Measurements from ENCODE around the gene WWOX.

WWOX gene

GRCh38 chr16:78762222-78762621, 662.8 kb downstream of the WWOX start:
- no peak for DNase-seq (ENCODE audit: low read depth in 3 of 3)

- no peak for DNase-seq (ENCODE audit: low read depth in 3 of 3)
Measured at GRCh38 chr16:78763821-78764440, 664.5 kb downstream of the WWOX start.

GRCh38 chr16:78764478-78764877, 665.0 kb downstream of the WWOX start:
- DNase-seq (ENCODE audit: low read depth in 3 of 3) = no peak

GRCh38 chr16:78768226-78768625, 668.8 kb downstream of the WWOX start:
- DNase-seq (ENCODE audit: low read depth in 3 of 3) = no peak

- peak in 2 of 3 experiments; percentile 25 to 42 for DNase-seq (ENCODE audit: low read depth in 3 of 3)
Measured at GRCh38 chr16:78768718-78769117, 669.3 kb downstream of the WWOX start.

GRCh38 chr16:78770353-78771091, 671.1 kb downstream of the WWOX start:
- peak; percentile 58 to 76 (median 58) for DNase-seq (ENCODE audit: low read depth in 3 of 3)

GRCh38 chr16:78773291-78773702, 673.8 kb downstream of the WWOX start:
- no peak for DNase-seq (ENCODE audit: low read depth in 3 of 3)

GRCh38 chr16:78773706-78774105, 674.3 kb downstream of the WWOX start:
- DNase-seq (ENCODE audit: low read depth in 3 of 3) = no peak

- DNase-seq (ENCODE audit: low read depth in 3 of 3) = peak in 2 of 3 experiments; percentile 32 to 72
Measured at GRCh38 chr16:78775161-78775561, 675.7 kb downstream of the WWOX start.

GRCh38 chr16:78778101-78779004, 678.9 kb downstream of the WWOX start:
- DNase-seq (ENCODE audit: low read depth in 3 of 3) = peak in 2 of 3 experiments; percentile 37 to 49

GRCh38 chr16:78780808-78781207, 681.4 kb downstream of the WWOX start:
- no peak for DNase-seq (ENCODE audit: low read depth in 3 of 3)

- no peak for DNase-seq (ENCODE audit: low read depth in 3 of 3)
Measured at GRCh38 chr16:78782572-78782971, 683.1 kb downstream of the WWOX start.

GRCh38 chr16:78783570-78784079, 684.2 kb downstream of the WWOX start:
- no peak for DNase-seq (ENCODE audit: low read depth in 3 of 3)

- no peak for DNase-seq (ENCODE audit: low read depth in 3 of 3)
Measured at GRCh38 chr16:78784771-78785170, 685.3 kb downstream of the WWOX start.

- DNase-seq (ENCODE audit: low read depth in 3 of 3) = no peak
Measured at GRCh38 chr16:78785218-78785617, 685.8 kb downstream of the WWOX start.

- DNase-seq (ENCODE audit: low read depth in 3 of 3) = no peak
Measured at GRCh38 chr16:78786635-78787034, 687.2 kb downstream of the WWOX start.

GRCh38 chr16:78788276-78788675, 688.8 kb downstream of the WWOX start:
- DNase-seq (ENCODE audit: low read depth in 3 of 3) = no peak

GRCh38 chr16:78788696-78789095, 689.2 kb downstream of the WWOX start:
- DNase-seq (ENCODE audit: low read depth in 3 of 3) = no peak

- no peak for DNase-seq (ENCODE audit: low read depth in 3 of 3)
Measured at GRCh38 chr16:78789561-78789960, 690.1 kb downstream of the WWOX start.

- DNase-seq (ENCODE audit: low read depth in 3 of 3) = no peak
Measured at GRCh38 chr16:78791011-78791410, 691.6 kb downstream of the WWOX start.

GRCh38 chr16:78791926-78792325, 692.5 kb downstream of the WWOX start:
- DNase-seq (ENCODE audit: low read depth in 3 of 3) = no peak

GRCh38 chr16:78792952-78793351, 693.5 kb downstream of the WWOX start:
- DNase-seq (ENCODE audit: low read depth in 3 of 3) = no peak
